GM18868 (cell line): ENCODE measurements around the gene RLN3.

Experiments
- ATAC-seq: cut with Tn5 transposase; IDR thresholded peaks from one replicate; pipeline ENCODE4 v1.9.1; 2021; ENCODE audit warnings: mild to moderate bottlenecking, moderate library complexity; ENCODE audit not compliant: unreplicated experiment

Gene RLN3

DNA sequence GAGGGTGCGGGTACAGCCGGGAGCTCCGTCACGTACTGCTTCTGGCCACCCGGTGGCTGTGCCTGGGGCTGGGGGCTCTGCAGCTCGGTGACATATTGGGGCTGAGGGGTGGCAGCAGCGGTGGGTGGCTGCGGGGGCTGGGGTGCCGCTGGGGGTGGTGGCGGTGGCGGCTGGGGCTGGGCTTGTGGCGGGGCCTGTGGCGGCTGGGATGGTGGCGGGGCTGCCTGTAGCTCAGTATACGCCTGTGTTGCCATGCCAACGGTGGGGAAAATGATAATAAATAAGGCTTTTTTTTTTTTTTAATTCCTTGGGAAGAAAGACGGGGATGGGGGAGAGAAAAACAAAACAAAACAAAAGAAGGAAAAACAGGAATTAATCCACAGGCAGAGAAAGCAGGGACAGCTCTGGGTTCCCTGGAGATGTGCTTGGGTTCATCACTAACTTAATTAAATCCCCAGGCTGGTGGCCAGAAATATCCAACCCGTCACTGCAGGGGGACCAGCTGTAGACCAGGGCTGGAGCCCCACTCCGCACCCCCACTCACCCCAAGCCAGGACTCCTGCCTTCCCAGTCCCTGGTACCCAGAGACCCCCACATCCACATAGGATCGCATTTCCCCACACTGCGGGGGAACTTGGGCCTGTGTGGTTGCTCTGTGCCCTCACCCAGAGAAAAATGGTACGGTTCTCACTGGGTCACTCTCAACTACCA is 34.2 kb upstream of the RLN3 start:
- ATAC-seq: no peak

DNA sequence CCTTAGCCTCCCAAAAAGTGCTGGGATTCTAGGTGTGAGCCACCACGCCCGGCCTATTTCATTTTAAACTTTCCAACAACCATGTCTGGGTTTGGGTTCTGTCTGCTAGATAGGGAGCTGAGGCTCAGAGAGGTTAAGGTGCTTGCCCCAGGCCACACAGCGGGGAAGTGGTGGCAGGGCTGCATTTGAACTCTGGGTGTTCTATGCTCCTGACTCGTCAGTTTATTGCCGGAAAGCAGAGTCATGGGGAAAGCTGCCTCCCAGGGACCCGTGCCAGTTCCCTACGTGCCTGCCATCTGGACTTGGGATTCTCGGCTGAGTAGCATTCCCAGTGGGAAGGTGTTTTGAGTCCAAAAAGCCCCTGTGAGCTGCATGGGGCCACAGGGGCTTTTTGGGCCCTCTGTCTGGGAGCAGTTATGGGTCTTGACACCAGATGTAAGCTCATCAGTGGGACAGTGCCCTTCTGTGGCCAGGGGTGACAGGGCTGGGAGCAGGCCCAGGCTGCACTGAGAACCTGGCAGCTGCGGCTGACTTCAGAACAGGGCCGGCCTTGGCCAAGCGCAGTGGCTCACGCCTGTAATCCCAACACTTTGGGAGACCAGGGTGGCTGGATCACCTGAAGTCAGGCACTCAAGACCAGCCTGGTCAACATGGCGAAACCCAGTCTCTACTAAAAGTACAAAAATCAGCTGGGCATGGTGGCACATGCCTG is 32.8 kb upstream of the RLN3 start:
- no peak for ATAC-seq

DNA sequence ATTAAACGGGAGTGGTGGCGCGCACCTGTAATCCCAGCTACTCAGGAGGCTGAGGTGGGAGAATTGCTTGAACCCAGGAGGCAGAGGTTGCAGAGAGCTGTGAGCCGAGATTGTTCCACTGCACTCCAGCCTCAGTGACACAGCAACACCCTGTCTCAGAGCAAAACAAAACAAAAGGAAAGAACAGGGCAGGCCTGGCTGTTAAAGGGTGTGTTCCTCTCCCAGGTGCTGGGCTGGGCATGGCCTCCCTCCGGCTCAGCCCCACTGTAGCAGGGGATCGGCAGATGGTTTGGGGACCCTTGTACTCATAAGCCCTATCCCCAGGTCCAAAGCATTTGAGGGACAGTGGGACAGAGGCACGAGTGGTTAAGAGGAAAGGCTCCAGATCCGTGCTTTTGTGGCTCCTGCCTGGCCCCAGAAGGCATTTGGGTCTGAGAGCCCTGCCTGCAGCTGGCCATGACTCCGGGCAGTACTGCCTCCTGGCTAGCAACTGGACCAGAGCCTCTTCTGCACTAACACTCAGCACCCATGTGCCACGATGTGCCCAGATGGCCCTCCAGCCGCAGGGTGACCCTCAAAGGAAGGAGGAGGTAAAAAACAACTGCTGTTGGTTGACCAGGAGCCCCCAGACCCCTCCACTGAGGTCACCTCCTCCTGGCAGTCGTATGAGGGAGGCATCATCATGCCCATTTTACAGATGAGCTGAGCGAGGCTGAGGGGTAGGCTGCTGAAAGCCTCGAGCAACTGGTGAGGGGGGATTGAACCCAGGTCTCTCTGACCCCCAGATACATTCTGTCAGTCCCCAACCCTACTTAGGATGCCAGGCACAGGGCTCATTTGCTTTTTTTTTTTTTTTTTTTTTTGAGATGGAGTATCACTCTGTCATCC is 31.8 kb upstream of the RLN3 start:
- no peak for ATAC-seq

DNA sequence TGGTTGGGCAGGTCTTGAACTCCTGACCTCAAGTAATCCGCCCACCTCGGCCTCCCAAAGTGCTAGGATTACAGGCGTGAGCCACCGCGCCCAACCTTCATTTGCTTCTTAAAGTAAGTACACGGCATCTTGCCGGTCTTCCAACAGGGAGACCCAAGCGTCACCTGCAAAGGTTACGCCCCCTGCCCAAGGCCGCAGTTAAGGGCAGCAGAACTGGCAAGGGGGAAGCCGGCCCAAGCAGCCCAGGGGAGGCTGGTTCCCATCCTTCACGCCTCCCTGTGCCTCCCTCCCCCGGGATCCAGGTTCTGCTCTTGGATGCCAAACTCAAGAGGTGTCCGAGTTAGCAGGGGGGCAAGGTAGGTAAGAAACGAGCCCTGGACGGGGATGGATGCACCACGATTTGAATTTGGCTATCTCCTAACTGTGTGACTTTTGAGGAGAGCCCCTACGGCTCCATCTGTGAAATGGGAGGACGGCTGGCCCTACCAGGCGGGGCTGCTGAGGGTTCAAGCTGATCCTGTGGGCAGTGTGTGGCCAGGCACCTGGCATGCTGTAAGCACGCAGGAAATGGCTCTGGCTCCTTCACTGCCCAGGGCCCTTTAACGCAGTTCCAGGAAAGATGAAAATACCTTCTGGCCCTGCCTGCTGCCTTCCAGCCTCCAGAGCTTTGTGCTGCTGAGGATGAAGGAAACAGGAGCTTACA is 30.9 kb upstream of the RLN3 start:
- no peak for ATAC-seq

DNA sequence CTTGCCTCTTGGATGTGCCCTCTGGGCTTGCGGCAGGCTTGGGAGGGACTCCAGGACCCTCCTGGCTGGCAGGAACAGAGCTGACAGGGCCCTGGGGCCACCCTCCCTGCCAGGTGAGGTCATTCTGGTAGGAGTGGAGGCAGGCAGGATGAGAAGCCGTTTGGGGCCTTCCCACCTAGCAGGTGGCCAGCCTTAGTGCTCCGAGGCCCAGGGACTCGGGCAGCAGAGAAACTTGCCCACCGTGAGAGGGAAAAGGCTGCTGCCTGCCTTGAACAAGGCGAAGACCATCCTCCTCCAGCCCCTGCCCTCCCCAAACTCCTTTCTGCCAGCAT is 30.4 kb upstream of the RLN3 start:
- ATAC-seq: no peak

DNA sequence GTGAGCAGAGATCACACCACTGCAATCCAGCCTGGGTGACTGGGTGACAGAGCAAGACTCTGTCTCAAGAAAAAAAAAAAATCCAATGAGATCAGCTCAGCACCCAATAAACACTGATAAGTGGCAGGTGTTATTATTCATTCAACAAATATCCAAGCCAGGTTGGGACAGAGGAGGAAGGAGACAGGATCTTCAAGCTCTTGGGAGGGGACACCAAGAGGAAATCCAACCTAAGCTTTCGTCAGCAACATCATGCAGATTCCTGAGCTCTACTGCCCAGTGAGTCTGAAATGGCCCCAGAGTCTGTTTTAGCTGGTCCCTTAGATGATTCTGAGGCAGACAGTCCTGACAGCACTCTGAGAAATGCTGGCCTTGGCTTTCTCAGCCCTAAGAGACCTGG is 29.5 kb upstream of the RLN3 start:
- ATAC-seq: no peak

DNA sequence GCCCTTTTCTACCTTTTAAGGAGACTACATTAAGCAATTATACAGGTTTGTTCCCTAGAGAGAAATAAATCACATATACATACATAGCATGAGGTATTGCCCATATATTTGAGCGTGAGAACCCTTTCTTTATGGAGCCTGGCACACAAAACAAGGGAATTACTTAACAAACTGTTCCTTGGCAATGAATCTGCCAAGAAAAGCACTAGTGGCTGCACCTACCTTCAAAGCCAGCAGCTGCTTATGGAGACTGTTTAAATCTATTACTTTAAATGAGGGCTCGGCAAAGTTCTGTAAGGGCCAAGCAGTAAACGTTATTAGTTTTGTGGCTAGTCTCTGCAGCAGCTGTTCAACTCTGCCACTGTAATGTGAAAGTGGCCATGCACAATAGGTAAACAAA is 28.9 kb upstream of the RLN3 start:
- no peak for ATAC-seq

DNA sequence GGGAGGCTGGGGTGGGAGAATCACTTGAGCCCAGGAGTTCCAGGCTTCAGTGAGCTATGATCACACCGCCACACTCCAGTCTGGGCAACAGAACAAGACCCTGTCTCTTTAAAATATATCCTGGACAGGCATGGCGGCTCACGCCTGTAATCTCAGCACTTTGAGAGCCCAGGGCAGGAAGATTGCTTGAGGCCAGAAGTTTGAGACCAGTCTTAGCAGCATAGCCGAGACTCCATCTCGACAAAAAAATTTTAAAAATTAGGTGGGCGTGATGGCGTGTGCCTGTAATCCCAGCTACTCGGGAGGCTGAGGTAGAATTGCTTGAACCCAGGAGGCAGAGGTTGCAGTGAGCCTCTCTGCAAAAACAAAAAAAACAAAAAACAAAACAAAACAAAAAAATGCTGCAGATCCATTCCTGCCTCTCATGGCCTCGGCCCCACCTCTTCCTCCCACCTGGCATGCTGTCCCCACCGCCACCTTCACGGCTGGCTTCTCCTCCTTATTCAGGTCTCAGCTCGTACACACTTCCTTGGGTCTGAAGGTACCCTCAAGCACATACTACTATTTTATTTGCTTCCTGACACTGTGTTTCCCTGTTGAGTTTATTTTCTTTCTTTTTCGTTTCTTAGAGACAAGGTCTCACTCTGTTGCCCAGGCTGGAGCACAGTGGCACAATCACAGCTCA is 27.1 kb upstream of the RLN3 start:
- ATAC-seq: no peak

DNA sequence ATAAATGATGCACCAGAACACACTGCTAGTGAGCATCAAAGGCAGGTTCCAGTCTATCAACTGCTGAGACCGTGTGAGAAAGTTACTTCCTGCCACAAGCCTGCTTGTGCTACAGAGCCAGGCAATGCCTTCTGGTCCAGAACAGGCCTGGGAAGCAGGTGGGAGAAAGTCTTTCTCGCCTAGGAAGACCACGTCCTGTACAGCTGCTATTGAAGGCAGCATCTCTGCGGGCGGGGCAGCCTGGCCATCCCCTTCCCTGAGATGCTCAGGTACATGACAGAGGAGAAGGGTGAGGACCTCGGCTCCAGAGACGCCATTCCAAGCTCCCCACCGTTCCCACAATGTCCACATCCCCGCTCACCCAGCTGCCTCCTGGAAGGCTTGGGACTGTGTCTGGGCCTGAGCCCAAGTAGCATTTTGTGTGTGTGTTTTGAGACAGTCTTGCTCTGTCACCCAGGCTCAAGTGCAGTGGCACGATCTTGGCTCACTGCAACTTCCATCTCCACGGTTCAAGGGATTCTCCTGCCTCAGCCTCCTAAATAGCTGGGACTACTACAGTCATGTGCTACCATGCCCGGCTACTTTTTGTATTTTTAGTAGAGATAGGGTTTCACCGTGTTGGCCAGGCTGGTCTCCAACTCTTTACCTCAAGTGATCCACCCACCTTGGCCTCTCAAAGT is 25.2 kb upstream of the RLN3 start:
- ATAC-seq: no peak

DNA sequence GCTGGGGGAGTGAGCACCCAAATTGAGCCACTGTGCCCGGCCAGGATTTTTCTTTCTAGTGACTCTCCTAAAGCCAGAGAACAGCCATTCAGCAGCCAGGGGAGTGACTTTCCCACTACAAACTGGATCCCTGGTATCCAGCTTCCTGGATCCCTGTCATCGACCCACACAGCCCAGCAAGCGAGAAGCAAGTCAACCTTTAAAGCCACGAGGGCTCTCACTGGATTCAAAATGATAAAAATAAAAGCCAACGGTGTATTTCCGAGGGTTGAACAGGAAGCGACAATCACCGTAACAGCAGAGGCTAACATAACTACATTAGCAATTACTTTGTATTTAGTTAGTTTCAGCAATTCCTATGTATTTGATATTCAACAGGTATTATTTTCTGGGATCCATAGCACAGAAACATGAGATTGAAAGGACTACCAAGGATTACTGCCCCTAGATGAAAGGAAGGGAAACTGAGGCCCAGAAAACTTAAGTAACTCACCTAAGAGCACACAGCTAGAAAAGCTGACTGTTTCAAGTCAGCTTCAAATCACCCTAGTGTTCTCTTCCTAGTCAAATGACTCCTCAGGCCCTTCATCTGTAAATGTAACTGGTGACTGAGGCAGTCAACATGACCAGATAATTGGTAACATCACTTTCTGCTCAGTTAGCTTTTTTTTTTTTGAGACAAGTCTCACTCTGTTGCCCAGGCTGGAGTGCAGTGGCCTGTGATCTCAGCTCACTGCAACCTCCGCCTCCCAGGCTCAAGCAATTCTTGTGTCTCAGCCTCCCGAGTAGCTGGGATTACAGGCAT is 24.5 kb upstream of the RLN3 start:
- ATAC-seq: no peak

DNA sequence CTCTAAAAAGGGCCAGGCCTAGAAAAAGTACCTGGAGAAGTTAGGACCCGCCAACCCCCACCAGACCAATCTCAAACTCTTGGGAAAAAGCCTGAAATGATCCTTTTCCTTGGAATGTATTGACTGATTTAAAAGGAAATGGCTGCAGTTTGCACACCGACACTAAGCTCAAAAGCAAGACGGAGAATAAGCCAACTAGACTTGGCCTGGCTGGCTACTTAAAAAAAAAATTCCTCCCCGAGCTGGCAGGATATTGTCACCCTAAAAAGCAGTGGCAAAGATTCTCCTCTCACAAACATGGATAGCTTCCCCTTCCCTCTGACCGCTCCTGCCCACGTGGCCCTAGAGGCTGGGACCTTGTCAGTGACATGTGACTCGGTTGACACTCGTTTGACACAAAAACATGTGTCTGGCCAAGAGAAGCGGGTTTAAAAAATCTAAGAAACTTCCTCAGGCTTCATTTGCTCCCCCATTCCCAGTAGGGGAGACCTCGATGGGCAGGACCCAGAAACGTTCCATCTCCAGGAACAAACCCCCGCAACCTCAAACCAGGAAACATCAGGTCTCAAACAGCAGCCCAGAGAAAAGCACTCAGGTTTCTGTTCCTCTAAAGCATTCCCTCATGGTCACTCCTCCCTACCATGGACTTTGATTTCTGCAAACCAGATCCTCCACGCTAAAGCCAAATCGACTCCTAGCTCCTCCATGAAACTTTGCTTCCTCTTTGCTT is 23.2 kb upstream of the RLN3 start:
- no peak for ATAC-seq

DNA sequence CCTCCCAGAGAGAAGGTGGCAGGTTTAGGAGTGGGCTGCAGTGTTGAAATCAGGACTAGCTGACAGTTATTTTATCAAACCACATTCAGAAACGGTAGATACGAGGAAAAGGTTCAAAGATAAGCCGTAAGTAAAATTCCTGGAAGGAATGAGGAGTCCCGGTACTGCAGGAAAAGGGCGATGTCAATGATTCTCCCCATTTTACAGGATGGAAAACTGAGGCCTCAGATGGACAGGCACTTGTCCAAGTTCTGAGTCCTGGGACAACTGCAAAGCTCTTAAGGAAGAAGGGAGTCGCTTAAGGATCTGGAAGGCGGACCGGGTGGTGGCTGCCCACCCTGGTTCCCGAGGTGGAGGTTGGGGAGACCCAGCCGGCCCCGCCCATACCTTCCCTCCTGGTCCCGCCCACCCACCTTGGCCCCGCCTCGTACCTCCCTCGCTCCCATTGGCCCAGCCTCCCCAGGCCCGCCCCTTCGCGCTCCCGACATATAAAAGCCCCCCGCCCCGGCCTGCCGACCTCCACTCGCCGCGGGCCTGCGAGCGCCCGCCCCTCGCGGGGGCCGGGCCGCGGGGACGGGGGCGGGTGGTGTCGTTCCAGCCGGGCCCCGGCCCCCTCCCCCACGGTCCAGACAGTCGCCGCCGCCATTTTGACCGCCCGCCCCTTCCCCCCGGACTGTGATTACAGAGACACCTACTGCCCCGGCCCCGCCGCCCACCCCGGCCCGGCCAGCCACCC is 22.4 kb upstream of the RLN3 start:
- peak; percentile 36 for ATAC-seq

DNA sequence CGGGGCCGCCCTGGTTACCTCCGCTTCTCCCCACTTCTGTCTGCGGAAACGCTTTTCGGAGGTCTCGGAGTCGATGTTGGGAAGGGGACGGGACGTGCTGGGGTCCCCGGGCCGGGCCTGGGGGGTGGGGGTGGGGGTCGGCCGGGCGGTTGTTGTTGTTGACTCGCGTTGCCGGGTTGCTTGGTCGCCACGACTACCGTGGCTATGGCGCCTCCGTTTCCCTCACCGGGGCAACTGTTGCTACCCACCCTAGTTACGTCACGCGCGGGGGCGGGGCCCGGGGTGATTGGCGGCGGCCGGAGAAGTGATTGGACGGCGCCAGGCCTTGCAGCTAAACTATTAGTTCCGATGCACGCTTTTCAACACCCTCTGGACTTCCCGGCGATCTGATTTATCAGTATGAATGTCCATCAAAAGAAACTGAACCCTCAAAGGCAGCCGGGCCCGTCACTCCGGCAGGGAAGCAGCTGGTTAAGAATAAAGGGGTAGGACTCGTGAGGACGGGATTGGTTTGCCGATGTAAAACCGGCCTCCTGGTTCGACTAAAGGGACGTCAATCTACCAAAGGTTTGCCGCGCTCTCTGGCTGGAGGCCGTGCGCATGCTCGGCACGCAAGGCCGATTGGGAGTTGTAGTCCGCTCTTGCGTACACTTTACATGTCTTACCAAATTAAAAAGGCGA is 21.7 kb upstream of the RLN3 start, which contains the start of gene RFX1:
RFX1 (minus strand) TSS at position 236 of the 681 bp plus-strand sequence. CDS start 12,477 bp downstream, outside the sequence.
- peak; percentile 79 for ATAC-seq

DNA sequence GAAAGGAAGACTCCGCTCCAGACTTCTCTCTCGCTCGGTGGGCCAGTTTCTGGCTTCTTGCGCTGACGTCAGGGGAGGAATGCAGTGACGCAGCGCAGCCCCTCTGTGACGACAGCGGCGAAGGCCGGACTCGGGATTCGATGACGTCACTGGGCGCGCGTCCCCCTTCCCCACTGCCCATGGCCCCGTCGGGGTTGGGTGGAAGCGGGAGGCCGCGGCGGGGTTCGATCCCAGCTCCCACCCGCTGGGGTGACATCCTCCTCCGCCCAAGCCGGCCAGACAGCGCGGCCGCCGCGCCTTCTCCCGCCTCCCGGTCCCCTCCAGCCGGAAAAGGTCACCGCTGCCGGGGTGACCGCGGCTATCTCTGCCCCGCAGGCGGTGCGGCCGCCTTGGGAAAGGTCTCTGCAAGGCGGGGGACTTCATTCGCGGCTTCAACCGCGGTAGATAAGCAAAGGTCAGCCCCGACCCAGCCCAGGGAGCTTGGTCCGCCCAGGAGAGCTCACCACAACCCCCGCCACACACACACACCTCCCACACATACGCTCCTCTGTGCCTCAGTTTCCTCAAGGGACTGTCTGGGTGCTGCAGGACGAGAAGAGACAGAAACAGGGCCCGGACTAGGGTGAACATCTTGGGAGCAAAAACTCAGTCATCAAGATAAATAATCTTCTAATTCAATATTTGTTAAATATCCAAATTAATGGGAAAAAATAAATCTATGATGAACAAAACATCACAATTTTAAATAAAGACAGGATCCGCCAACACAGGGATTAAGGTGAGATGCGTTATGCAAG is 21.0 kb upstream of the RLN3 start:
- peak; percentile 18 for ATAC-seq

DNA sequence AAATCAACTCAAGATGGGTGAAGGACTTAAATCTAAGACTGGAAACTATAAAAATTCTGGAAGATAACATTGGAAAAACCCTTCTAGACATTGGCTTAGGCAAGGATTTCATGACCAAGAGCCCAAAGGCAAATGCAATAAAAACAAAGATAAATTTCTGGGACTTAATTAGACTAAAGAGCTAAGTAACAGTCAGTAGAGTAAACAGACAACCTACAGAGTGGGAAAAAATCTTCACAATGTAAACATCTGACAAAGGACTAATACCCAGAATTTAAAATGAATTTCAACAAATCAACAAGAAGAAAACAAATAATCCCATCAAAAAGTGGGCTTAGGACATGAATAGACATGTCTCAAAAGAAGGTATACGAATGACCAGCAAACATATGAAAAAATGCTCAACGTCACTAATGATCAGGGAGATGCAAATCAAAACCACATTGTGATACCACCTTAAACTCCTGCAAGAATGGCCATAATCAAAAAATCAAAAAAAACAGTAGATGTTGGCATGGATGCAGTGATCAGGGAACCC is 15.5 kb upstream of the RLN3 start:
- no peak for ATAC-seq

DNA sequence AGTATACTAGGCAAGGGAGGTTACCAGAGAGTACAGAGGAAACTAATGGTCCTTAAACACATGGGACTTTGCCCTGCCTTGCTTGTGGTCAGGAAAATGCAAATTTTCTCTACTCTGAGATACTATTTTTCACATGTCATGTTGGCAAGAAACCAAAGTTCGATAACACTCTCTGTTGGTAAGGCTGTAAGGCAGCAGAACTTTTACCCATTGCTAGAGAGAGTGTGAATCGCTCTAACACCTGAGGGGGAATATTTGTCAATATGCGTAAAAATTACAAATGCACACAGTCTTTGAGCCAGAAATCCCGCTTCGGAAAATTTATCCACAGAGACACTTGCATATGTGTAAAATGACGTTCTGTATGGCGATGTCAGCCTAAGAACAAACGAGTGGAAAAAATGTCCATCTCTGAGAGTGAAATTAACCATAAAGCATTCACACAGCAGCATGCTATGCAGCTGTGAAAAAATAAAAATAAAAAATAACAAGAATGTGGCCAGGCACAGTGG is 12.4 kb upstream of the RLN3 start:
- ATAC-seq: no peak
